GM08714 (cell line): ENCODE measurements around the gene CLK2.
"Not testable (repeated sequence)": the region's sequence is repeated elsewhere in the genome, so short reads cannot be mapped to it uniquely, and the experiment has no call there.

Experiments used
- H3K4me3 ChIP-seq: fragments of 200-500 bp; sonication (Bioruptor generic); 2 replicates; pipeline ENCODE4 v1.5.1; 2014; ENCODE audit warnings: mild to moderate bottlenecking, low read length, inconsistent platforms
- ZNF274 ChIP-seq: IDR thresholded peaks from 2 replicates; pipeline ENCODE4 v1.6.1; 2012; ENCODE audit warnings: mild to moderate bottlenecking, low read depth, low read length

Gene CLK2

DNA sequence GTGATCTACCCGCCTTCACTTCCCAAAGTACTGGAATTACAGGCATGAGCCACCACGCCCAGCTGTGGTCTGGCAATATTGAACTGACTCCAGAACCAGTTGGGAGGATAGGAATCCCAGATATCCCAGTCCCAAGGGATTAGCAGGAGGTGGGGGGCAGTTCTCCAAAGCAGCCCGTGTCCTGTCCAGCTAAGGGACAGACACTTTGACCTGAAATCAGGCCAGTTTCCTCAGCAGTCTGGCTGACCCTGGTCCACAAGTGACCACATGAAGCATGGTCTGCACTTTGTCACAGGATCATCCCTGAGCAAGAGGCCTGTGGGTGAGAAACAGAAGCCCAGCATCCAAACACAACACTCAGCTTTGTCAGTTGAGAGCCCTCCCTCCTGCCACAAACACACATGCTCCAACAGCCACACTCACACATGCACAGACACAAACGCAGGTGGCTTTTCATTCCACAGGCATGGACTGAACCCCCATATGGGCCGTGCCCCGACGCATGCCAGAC is 32.6 kb upstream of the CLK2 start:
- H3K4me3 ChIP-seq: peak overlapping the region; percentile 75; the same call in 1 of the 2 replicates
- TF ChIP-seq ZNF274: no peak

DNA sequence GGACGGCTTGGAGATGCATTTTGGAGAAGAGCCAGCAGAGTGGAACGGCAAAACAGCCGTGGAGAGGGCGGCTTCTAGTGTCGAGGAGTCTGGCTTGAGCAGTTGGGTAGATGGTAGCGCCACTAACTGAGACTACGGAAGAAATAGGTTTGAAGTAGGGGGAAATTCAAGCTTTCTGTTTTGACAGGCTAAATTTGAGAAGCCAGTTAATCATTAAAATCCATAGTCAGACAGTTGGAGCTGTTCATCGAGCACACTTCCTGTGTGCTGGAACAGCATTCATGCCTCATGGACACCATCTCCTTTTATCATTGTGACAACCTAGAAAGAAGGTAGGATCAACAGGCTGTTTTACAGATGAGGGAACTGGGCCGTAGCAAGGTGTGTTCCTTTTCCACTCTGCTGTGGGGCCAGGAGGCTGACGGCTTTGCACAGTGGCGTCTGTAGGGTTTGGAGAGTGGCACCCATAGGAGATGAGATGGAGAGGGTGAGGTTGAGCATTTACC is 31.3 kb upstream of the CLK2 start:
- no peak for TF ChIP-seq ZNF274
- peak overlapping the region; percentile 75 for H3K4me3 ChIP-seq

DNA sequence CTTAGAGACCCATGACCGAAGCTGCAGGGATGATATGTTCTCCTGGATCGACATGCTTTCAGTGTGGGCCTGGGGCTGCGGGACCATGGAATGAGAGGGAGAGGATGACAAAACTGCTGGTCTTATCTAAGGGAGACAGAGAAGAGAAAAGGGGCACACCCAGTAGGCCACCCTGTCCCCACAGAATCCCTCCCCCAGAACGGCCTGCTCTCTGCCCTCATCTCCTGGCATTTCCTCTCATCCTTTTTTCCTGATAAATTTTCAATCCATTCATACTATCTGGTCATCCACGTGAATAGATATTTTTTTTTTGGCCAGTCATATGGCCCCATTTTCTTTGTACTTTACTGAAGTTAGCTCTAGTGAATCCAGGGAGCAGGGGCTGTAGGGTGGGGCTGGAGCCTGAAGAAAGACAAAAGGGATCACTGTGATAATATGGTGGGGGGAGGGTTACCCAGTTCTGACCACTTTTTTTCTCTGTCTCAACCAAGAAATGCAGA is 28.1 kb upstream of the CLK2 start, which contains the start of gene PKLR:
Gene PKLR (minus strand): TSS at position 97 of the 500 bp plus-strand sequence. CDS start 43 bp downstream, at position 54.
- no peak for TF ChIP-seq ZNF274
- H3K4me3 ChIP-seq: no peak within 1 kb of the TSS

DNA sequence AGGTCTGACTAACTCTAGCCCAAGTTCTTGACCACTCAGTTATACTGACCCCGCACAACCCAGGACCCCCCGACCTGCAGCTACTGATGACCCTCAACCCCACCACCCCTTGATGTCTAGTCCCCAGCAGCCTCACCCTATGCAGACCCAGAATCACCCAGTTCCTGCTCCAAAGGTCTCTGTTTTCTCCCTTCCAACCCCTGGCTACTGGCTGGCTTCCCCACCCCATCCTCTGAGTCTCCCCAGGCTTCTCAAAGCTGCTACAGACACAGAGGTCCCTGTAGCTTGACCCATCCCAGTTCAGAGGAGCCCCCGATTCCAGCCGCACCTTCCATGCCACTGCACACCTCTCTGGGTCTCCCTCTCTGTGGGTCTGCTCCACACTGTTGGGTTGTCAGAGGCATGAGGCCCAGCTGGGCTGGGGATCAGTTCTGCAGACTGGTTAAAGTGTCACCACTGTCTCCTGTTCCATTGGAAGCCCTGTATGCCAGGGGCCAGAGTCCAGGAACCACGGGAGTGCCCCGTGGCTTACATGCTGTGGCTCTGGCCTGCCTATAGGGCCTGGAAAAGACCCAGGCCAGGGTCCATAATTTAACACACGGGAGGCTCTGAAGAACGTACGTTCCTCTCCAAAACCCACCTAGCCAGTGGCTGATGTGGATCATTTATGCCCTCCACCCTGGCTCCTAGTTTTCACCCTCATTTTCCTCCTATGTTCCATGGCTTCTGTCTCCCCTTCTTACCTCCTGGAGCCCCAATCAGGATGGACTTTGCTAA is 27.4 kb upstream of the CLK2 start:
- TF ChIP-seq ZNF274: no peak

DNA sequence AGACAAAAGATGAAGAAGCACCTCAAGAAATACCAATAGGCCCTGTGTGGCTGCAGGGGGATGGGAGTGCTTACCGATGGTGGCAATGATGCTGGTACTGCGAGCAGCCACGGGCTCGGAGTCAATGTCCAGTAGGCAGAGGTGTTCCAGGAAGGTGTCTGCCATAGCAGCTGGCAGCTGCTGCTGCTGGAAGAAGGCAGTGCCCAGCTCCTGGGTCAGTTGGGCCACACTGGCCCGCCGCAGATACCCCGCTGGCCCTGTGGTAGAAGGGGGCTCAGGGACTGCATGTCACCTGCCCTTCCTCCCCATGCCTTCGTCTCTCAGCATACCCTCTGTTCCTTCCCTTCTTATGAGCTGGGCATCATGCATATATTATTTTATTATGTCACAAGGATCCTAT is 26.7 kb upstream of the CLK2 start:
- H3K4me3 ChIP-seq: no peak overlapping the region
- TF ChIP-seq ZNF274: no peak

More for the DNA sequence above, 27.4 kb upstream of the CLK2 start:
- no peak overlapping the region for H3K4me3 ChIP-seq

DNA sequence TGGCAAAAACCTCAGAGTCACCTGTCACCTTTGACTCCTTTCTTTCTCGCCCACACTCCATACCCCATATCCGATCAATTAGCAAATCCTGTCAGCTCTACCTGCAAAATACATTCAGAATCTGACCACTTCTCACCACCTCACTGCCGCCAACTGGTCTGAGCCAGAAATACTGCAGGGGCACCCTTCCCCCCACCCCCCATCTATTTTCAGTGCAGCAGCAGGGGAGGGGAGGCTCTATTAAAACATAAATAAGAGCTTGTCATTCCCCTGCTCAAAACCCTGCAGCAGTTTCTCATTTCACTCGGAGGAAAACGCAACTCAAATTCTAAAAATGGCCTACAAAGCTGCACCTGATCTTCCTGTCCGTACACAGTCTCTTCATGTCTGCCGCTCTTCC is 24.1 kb upstream of the CLK2 start:
- no peak overlapping the region for H3K4me3 ChIP-seq
- no peak for TF ChIP-seq ZNF274

DNA sequence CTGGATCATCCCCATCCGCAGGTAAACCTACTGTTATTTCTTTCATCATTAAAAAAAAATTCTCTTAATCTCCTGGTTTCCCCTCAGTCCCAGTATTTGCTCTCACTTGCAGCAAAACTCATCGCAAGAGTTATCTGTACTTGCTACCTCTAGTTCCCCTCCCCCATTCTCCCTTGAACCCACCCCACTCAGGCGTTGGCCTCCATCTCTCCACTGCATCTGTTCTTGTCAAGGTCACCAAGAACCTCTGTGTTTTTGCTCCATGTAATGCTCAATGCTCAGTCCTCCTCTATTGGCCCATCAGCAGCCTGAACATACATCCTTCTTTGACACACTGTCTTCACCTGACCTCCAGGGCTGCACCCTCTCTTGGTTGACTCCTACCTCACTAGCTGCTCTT is 23.4 kb upstream of the CLK2 start:
- no peak overlapping the region for H3K4me3 ChIP-seq
- no peak for TF ChIP-seq ZNF274

DNA sequence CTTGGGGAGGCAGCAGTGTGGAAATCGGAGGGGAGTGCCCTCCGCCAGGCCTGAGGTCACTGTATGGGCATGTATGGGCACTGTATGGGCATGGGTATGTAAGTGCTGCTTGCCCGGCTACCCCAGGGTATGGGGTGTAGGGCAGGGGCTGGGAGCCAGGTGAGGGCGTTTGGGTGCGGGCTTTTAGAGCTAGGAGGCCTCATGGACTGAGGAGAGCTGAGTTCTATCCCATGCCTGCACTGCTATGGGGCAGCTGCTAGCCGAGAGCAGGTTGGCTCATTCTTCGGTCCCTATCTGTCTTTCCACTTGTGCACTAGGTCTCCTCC is 22.6 kb upstream of the CLK2 start:
- H3K4me3 ChIP-seq: no peak overlapping the region
- TF ChIP-seq ZNF274: no peak

DNA sequence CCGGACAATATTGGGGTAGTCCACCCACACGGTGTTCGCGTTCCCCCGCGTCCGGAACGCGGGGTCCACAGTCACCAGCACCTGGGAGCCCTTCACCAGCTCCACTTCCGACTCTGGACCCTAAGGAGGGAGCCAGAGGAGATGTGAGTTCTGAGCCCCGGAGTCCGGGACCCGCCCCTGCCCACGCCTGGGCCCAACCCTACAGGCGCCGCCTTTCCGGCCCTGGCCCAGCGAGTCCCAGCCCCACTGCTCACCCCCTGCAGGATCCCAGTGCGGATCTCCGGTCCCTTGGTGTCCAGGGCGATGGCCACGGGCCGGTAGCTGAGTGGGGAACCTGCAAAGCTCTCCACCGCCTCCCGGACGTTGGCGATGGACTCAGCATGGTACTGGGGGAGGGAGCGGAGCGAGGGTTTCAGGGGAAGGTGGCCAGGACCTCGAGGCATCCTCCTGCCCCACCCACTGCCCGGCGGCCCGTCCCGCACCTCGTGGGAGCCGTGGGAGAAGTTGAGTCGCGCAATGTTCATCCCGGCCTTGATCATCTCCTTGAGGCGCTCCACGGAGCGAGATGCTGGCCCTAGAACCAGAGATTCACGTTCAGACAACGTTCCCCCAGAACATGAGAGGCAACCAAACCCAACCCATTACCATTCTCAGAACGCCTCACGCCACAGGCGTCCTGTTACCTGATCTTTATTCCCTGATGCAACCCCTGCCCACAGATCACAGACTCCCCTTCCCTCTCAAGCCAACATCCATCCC is 22.1 kb upstream of the CLK2 start:
- no peak for TF ChIP-seq ZNF274
- H3K4me3 ChIP-seq: no peak overlapping the region

DNA sequence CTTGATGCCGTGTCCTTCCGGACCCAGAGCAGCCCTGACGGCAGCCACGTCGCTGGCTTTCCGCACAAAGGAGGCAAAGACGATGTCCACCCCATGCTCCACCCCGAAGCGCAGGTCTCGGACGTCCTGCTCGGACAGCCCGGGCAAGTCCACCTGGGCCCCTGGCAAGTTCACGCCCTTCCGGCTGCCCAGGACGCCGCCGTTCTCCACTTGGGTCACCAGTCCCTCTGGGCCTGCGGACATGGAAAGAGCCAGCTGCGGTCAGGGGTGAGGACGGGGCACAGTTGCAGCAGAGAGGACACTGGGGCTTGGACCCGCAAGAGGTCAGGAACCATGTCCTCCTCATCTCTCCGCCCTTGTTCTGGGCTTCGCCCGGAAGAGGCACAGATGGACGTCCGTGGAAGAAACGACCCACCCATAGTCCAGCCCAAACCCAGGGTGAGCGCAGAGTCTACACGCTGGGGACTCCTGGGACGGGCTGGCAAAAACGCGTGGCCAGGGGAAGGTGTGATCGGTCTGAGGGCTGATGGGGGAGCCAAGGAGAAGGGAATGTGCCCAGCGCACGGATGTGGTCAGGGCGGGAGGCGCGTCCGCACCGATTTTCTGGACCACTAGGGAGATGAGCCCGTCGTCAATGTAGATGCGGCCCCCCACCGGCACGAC is 21.3 kb upstream of the CLK2 start:
- H3K4me3 ChIP-seq: no peak overlapping the region
- TF ChIP-seq ZNF274: no peak

DNA sequence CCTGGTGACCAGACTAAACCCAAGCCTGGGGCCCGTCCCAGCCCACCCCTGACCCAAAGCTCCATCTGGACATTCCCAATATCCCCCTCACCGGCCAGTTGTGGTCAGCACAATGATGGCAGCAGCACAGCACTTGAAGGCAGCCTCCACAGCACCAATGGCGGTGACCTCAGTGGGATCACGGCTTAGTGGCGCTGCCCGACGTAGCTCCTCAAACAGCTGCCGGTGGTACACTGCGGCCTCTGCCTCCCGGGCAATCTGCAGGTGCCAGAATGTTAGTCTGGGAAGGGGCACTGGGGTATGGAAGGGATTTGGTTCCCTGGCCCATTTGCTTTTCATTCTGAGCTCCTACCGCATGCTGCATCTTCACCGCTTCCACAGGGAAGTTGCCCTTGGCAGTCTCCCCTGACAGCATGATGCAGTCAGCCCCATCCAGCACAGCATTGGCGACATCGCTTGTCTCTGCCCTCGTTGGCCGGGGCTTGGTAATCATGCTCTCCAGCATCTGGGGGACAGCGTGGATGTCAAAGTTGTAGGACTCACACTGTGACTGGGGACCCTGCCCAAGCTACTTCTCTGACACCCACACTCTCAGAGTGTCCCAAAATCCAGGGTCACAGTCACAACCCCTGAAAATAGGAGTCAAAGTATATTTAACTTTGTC is 19.9 kb upstream of the CLK2 start:
- no peak overlapping the region for H3K4me3 ChIP-seq
- TF ChIP-seq ZNF274: no peak

DNA sequence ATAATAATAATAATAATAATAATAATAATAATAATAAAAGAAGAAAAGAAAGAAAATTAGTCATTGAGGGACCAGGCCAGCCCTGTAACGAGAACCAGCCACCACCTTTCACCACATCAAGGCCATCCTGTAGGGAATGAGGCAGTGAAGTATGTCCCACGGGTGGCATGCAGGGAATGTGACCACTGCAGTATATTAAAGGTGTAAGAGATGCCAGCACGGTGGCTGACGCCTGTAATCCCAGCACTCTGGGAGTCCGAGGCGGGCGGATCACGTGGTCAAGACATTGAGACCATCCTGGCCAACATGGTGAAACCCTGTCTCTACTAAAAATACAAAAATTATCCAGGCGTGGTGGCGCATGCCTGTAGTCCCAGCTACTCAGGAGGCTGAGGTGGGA is 17.7 kb upstream of the CLK2 start:
- H3K4me3 ChIP-seq: not testable (repeated sequence)

DNA sequence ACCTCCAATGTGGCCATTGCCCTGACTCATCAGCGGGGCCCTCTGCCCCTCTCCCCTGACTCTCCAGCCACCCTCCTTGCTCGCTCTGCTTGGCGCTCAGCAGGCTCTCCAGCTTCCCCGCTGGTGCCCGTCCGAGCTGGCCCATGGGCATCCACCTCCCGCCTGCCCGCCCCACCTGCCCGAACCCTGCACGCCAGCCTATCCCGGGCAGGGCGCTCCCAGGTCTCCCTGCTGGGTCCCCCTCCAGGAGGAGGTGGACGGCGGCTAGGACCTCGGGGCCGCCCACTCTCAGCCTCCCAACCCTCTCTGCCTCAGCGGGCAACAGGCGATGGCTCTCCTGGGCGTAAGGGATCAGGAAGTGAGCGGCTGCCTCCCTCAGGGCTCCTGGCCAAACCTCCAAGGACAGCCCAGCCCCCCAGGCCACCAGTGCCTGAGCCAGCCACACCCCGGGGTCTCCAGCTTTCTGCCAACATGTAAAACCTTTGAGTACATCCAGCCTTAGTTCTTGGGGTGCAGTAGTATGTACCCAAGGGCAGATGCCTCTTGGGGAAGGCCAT is 14.8 kb upstream of the CLK2 start:
- no peak overlapping the region for H3K4me3 ChIP-seq
- TF ChIP-seq ZNF274: no peak
